GM21526 (cell line): ENCODE measurements around the gene NR6A1.

Source experiments
- ATAC-seq: cut with Tn5 transposase; IDR thresholded peaks from one replicate; pipeline ENCODE4 v1.9.1; 2021; ENCODE audit warnings: moderate library complexity; ENCODE audit not compliant: unreplicated experiment, low FRiP score

NR6A1 gene

DNA sequence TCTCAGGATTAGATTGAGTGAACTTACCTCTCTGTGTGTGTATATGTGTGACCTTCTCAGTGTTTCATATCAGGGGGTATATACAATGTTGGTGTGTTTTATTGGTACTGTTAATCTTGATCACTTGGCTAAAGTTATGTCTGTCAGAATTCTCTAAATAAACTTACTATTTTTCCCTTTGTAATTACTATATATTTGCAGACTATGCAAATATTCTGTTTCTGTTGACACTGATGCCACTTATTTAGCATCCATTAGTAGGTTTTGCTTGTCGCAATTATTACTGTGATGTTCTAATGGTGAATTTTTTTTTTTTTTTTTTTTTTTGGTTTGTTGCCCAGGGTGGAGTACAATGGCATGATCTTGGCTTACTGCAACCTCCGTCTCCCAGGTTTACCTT is 221.0 kb downstream of the NR6A1 start:
- no peak for ATAC-seq

DNA sequence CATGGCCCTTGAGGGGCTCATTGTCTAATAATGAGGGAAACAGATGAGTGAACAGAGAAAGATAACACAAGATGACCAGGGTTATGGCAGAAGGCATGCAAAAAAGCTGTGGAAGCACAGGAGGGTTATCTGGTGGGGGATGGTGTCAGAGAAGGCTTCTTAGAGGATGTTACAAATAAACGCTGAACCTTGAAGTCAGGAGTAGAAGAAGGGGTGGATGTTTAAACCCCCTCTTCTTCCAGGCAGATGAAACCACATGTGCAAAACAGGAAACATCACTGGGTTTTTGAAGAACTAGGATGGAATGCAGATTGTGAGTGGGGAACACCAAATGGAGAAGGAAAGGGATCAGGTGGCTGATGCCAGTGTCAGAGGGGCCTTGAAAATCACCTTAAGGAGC is 222.1 kb downstream of the NR6A1 start:
- no peak for ATAC-seq

DNA sequence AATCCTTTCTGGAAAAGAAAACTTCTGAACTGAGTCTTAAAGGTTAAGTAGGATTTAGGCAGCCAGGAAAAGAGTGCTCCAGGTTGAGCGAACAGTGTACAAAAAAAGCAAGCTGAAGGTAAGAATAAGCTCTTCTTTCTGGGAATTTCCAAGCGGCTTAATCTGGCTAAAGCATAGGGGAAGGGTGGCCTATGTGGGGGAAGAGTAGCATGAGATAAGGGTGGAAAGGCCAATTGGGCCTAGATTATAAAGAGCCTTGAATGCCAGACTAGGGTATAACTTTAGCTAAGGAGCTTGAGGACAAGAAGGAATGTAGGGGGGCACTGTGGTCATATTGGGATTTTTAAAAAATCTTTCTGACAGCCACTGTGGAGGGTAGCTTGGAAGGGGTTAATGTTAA is 226.6 kb downstream of the NR6A1 start:
- no peak for ATAC-seq

DNA sequence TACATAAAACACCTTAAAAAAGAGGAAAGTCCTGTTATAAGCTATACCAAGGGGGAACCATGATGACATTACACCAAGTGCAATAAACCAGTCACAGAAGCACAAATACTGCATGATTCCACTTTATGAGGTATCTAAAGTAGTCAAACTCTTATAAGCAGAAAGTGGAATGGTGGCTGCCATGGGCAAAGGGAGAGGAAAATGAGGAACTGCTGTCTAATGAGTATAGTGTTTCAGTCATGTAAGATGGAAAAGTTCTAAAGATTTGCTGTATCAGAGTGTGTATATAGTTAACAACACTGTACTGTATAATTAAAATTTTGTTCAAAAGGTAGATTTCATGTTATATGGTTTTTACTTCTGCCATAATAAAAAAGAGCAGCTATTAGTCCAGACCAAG is 229.3 kb downstream of the NR6A1 start:
- no peak for ATAC-seq

DNA sequence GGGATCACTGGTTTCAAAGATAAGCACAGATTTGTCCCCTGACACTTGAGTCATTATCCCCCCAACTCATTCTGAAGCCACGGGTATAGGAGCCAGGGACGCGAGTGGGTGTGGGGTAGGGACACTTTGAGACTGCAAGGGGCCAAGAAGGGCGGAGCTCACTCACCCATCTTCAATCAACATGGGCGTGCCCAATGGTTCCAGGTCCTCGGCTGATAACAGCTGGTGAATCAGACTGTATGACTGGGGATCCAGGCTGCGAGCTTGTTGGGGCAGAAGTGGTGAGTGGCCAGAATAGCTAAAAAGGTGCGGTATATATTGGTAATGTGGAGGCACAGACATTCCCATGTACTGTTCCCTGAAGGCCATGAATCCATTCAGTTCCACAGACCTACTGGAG is 233.2 kb downstream of the NR6A1 start:
- no peak for ATAC-seq

DNA sequence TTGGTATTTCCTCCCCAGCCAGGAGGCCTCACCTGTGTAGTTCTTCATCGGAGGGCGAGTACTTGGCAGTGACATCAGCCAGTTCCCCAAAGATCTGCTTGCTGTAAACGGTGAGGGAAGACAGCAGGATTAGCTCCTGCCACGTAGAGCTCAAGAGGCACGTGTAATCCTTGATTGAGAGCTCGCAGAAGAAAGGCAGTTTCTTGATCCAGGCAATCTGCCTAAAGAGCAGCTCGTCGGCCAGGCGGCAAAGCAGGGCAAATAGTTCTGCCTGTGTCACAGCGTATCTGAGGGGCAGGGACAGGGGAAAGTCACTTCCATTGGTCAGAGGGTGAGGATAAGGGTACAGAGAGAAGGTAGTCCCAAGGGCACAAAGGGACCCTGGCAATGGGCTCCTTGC is 235.3 kb downstream of the NR6A1 start:
- no peak for ATAC-seq

DNA sequence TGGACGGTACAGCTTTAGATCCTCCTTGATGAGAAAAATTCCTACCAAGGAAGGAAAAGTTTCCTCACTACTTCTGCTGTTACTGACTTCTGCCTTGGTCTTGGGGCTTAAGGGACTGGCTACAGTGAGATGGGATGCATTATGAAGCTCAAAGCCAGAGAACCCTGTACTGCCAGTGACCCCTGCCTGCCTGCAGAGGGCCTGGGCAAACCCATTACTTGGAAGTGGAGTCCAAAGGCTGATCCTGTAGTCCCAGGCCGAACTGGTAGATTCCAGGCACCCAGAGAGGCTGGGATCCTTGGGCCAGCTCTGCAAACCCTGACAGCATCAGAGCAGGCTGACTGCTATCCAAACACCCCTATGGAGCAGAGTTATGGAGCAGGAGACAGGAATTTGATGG is 238.2 kb downstream of the NR6A1 start:
- no peak for ATAC-seq

DNA sequence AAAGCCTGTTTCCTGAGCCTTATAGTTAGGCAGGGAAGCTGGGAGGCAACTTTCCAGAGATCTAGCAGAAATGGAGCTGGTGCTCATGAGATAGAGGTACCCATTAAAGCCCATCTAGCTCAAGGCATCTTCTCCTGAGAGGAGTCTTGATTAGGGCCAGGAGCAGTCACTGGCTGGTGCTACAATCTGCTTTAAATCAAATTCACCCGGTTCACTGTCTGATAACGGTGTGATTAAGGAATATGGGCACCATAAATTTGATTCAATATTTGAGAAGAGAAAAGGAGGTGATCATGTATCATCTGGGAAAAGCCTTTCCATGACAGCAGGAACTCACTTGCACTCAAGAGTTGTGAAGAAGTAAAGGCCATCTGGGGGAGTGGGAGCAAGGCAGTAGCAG is 240.0 kb downstream of the NR6A1 start:
- ATAC-seq: no peak

DNA sequence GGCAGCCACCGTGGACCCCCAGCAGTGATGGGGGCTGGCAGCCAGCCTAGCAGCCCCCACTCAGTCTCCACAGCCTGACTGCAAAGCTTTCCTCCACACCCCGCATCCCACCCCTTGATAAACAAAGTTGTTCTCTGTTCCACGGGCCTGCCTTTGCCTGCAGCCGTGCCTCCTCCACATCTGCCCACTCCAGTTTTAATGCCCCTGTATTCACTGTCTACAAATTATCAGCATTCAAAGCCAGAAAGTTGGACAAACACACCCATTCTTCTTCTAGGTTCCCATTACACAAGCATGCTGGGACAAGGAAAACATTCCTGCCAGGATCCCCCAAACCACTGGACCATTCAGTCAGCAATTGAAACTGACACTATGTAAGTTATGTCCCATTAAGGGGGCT is 240.9 kb downstream of the NR6A1 start:
- ATAC-seq: no peak

DNA sequence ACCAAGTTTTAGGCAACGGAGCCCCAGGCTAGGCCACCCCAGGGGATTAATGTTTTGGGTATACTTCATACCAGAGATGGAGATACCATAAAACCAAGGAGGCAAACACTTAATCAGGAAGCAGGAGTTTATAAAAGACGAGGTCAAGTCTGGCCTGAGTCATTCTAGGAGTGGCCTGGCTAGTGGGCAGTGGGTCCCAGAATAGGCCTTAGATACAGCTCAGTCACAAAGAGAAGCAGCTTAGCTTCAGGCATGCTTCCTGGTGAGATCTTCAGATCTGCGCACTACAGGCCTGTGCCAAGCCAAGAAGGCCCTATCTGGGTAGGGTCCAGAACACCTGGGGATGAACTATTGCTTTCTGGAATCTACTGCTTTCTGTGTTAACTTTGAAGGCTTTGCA is 243.3 kb downstream of the NR6A1 start:
- ATAC-seq: no peak

DNA sequence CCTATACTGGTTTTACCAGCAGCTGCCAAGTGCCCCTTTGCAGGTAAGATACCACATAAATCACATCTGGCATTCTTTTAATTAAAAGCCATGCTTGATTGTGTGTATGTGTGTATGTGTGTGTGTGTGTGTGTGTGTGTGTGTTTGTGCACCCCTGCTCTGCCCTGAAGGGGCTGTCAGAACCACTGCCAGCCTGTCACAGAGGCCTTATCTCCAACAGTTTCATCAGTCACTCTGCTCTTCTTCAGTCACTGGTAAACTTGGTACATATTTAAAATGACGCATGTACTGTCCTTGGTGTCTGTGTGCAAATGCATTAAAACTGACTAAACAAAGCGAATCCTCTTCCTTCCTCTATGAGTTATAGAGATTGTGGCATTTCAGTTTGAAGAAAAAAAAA is 244.9 kb downstream of the NR6A1 start:
- no peak for ATAC-seq

DNA sequence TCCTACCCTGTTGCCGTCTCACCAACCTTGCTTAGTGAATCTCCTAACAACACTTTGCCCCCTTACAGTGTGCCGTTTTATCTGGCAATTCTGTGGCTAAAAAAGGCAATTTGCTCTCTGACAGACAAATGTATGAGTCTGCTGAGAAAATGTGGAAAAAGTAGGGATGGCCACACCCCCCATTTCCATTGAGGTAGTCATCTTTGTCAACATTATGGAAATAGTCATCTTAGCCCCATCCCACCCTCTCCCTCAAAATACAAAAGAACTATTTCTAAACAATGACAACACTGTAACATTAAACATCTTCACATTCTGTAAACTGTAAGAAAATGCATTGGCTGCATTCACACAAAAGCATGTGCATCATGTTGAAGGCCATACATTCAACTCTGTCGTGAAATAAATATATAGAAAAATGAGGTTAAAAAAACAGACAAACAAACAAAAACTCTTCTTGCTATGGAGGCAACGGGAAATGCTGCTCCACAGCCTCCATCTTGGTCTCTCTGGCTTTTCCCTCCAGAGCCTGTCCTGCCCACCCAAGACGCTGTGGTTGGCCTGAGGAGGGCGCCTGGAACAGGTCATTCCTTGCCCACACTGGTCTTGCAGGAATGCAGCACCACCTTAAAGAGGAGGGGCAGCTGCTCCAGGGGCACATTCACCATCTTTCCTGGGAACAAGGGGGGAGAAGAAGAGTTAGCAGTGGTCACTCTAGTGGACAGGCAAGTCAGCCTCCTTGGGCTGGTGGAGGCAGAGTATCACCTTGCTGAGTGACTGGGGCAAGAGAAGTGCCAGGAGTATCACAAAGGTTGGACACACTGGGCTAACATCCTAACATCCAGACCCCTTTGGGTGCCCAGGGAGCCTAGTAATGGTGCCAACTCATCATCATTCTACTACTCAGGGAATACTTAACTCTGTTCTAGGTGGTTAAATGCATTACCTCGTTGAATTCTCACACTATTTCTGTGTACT is 248.7 kb downstream of the NR6A1 start:
- ATAC-seq: no peak

DNA sequence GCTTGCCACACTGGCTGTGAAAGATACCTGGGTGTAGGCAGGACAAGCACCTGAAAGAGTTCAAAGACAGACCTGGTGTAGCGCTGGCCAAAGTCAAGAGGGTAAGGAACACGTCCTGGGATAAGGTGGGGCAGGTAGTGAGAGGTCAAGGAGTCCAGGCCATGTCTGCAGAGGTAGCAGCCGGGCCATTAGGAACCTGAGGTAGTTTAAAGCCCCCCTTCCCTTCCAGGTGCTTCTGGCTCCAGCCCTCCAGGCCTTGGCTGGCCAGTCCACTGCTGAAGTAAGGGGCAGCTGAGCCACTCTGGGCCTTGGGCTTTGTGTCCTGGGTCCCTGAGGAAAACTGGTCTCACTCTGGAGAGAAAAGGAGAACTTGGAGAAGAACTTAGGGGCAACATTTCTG is 250.0 kb downstream of the NR6A1 start:
- ATAC-seq: no peak

DNA sequence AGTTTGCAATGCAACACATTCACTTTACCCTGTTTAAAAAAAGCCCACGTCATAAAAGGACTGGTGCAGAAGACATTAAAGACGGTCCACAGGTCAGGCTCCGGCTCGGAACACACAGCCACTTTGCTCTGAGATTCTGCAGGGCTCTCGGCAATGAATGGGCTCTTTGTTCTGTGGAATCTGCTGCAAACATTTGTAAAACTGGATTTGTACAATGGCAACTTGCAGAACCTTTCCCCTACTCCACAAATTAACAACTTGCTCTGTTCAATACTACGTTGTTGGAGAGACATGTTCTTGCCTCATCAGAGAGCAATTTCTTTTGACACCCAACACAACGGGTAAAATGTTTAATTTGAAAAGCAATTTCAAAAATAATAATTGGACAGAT is 250.9 kb downstream of the NR6A1 start:
- ATAC-seq: no peak

DNA sequence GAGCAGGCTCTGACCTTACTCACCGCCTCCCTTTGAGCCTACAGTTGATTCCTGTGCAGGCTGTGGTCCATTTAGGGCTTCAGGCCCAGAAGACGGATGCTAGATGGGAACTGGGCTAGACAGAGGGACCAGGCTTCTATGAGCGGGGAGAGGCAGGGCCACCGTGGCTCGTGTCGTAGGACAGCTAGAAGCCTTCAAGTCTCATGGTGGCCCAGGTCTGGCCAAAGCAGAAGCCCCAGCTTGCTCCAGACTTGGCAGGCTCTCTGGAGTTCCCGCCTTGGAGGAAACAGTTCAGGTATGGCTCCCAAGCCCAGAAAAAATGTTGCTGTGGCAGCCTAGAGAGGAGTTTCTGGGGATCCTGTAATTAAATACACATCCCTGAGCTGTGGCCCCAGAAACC is 253.0 kb downstream of the NR6A1 start:
- ATAC-seq: no peak

DNA sequence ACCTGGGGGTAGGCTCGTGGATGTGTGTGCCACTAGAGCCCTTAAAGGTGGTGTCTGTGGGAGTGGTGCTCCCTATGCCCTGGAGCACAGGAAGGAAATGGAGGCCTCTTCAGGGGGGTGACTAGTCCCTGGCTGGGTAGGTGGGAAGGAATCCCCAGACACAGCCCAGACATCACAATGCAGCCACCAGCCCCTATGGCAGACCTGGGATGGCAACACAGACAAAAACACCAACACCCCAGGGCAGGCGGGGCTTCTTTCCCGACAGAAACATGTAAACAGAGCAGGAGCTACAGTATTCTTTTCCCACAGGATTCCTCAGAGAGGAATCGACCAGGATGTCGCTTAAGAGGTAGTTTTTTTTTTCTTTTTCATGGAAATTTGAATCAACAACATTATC is 253.5 kb downstream of the NR6A1 start:
- no peak for ATAC-seq

DNA sequence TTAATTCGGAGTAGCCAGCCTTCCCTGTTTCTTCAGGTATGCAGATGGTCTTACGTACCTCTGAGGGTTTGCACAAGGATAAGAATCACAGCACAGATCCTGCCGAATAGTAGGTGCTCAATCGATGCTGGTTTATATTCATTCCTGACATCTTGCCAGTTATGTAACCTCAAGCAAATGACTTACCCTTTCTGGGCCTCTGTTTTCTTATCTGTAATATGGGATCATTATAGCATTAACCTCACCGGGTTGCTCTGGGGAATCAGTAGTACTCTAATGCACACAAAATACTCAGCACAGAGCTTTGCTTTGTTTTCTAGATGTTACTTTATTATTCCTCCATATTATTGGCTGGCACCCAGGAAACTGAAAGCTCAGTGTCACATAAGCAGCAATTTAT is 256.2 kb downstream of the NR6A1 start:
- no peak for ATAC-seq

DNA sequence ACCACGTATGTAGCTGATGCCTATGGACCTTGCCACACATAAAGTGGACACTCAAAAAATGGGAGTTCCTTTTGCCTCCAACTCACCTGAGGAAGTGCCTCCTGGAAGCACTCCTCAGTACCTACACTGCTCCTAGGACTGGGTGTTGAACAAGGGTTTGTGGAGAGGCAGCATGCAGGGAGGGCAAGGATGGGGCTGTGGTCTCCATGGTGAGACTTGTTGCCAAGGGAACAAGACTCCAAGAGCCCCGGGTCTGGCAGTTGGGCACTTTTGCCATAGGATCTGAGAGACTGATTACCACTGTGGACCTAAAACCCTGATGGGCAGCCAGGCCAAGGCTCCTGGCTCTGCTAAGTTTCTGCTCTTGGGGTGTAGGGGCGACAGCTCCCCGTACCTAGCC is 257.0 kb downstream of the NR6A1 start:
- no peak for ATAC-seq

DNA sequence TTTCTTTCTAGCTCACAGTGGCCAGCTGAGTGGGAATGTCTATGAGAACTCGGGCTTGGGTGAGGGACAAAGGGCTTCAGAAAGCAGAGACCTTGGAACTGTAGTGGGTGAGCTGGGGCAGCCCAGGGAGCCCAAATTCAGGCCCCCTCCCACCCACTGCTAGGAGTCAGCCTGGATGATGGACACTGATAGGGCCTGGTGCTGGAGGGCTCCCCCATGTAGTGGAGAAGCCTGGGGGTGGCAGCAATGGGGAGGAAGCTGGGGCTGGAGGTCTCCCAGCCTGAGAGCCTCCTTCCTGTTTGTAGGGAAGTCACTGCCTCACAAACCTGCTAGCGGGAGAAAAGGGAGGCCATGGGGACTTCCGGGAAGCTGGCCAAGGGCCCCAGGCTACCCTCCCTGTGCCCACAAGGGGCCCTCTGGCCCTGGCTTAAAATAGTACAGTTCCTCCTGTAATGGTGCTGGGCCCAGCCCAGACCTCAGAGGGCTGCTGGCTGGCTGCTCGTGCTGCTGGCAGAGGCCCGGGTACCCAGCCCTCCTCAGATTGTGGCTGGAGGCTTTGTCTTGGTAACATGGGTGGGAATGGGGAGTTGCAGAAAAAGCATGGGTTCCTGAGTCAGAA is 257.6 kb downstream of the NR6A1 start:
- no peak for ATAC-seq

DNA sequence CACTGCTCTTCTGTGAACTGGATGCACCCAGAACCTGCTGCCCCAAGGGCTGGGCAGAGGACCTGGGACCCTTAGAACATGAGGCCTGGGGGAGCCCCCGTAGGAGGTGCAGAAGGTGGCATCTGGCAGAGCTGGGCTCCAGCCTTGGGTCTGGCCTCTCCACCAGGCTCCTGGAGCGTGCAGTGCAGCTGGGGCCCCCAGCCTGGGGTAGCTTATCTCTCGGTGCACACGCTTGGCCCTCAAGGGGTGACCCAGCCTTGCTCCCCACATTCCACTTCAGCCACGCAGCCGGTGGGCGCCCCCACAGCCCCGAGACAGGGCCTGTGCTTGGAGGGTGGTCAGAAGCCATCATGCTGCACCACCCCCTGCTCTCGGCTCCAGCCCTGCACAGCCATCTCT is 258.3 kb downstream of the NR6A1 start:
- no peak for ATAC-seq

DNA sequence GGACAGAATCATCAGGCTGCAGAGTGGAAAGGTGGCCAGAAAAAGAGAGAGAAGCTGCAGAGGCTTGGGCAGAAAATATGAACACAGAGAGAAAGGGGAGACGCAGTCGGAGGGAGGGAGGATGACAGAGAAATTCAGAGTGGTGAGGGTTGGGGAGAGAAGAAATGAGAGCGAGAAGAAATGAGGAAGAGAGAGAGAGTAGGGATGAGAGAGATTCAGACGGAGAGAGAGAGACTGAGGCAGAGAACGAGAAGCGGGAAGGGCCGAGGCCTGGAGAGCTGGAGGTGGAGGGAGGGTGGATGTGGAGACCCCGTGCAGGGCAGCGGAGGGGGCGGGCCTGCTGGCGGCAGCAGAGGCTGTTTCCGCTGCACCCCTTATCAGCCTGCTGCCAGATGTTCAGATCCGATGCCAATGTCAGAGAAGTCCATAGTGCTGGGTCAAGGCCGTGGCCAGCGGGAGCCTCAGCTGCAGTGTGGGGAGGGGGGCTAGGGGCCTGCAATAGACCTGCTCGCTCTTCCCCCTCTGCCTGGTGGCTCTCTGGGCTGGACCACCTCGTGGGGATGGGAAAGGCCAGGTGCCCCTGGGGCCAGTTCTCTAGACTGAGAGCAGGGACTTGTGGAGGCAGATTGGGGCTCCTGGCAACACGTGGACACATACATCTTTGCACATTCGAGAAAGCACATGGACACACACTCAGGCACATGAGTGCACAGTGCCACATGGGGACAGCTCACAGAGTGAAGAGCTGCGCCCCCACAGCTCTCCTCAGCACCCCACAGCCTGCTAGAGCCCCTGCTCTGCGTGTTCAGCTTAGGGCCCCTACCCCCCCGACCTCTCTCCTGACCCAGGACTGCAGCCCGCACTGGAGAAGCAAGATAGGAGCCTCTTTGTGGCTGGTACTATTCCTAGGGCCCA is 259.0 kb downstream of the NR6A1 start:
- no peak for ATAC-seq
